Fibroblast of lung (primary cell): ENCODE data around the gene ZNF587. TPM values are rescaled to one million over a fixed set of nuclear protein-coding genes. Genes with fewer than 3 reads are reported as not detected.

Experiments used
- DNase-seq, 2 donors: peaks; one replicate each; pipeline versions ENCODE4 v3.0.0 to v3.0.0-alpha.2; 2010; ENCODE audit warnings: low read depth in 2 of 2
- H2AFZ ChIP-seq: 2 replicates; pipeline ENCODE4 v1.5.1; 2012; ENCODE audit warnings: low read length, control low read depth, inconsistent platforms
- H3K27ac ChIP-seq: 2 replicates; pipeline ENCODE4 v1.5.1; 2011; ENCODE audit warnings: low read length, control low read depth; ENCODE audit not compliant: insufficient read depth
- H3K27me3 ChIP-seq: 2 replicates; pipeline ENCODE4 v1.5.1; 2011; ENCODE audit warnings: mild to moderate bottlenecking, low read length; ENCODE audit not compliant: control insufficient read depth, insufficient read depth
- H3K36me3 ChIP-seq: 2 replicates; pipeline ENCODE4 v1.5.1; 2011; ENCODE audit warnings: low read length; ENCODE audit not compliant: control insufficient read depth, insufficient read depth
- H3K4me1 ChIP-seq: 2 replicates; pipeline ENCODE4 v1.5.1; 2011; ENCODE audit warnings: low read length; ENCODE audit not compliant: control insufficient read depth, insufficient read depth; ENCODE audit errors: extremely low read depth
- H3K4me2 ChIP-seq: 2 replicates; pipeline ENCODE4 v1.5.1; 2011; ENCODE audit warnings: low read length, control low read depth; ENCODE audit not compliant: insufficient read depth; ENCODE audit errors: extremely low read depth
- H3K4me3 ChIP-seq, 4 experiments: fragments of 200-600 bp in 1 of 4; sonication (generic) in 1 of 4; replicated peaks in 1 of 4; 2 replicates each; pipeline ENCODE4 v1.5.1; 2011 to 2016; ENCODE audit warnings: low read length in 4 of 4, low read depth in 3 of 4, mild to moderate bottlenecking in 3 of 4, control low read depth in 2 of 4, inconsistent platforms in 1 of 4, mixed read lengths in 1 of 4; ENCODE audit not compliant: insufficient read depth in 1 of 4; ENCODE audit errors: control extremely low read depth in 1 of 4
- H3K79me2 ChIP-seq: 2 replicates; pipeline ENCODE4 v1.5.1; 2012; ENCODE audit warnings: mild to moderate bottlenecking, low read length, inconsistent platforms; ENCODE audit not compliant: control insufficient read depth, insufficient read depth
- H3K9ac ChIP-seq: 2 replicates; pipeline ENCODE4 v1.5.1; 2011; ENCODE audit warnings: mild to moderate bottlenecking, low read length, control low read depth; ENCODE audit not compliant: insufficient read depth
- H3K9me3 ChIP-seq: 2 replicates; pipeline ENCODE4 v1.5.1; 2012; ENCODE audit warnings: low read depth, low read length; ENCODE audit not compliant: control insufficient read depth, insufficient read depth
- H4K20me1 ChIP-seq: 2 replicates; pipeline ENCODE4 v1.5.1; 2011; ENCODE audit warnings: low read length; ENCODE audit not compliant: control insufficient read depth, insufficient read depth; ENCODE audit errors: extremely low read depth
- EZH2 ChIP-seq: IDR thresholded peaks from 2 replicates; pipeline ENCODE4 v1.5.1; 2012; ENCODE audit warnings: low read length, control low read depth, mild to moderate bottlenecking; ENCODE audit errors: missing control alignments
- polyA plus RNA-seq, 2 donors: library from polyadenylated mRNA; depleted of rRNA in 1 of 2; stranded (reverse) in 1 of 2; unstranded in 1 of 2; fragments of >200 nt; gene quantifications; 2 replicates each; pipeline ENCODE4 v1.2.1, GENCODE V29; 2011 to 2012; ENCODE audit warnings: missing spikeins in 1 of 2
- total RNA-seq: library from RNA; depleted of rRNA; stranded (reverse); fragments of >200 nt; gene quantifications from 2 replicates; pipeline ENCODE4 v1.2.1, GENCODE V29; 2014
- TF ChIP-seq, protein P1 (sequence below), 2 donors: IDR thresholded peaks in 1 of 2; conservative IDR thresholded peaks in 1 of 2; 1 replicate in 1 of 2; 2 replicates in 1 of 2; pipeline ENCODE4 v1.5.1; 2011 to 2012; ENCODE audit warnings: low read length in 2 of 2, control low read depth in 1 of 2, inconsistent platforms in 1 of 2, low read depth in 1 of 2, mild to moderate bottlenecking in 1 of 2

ZNF587 gene
- total and polyA plus RNA-seq, 2 donors (not counting 1 experiment from before 2014, with no cell fraction given): 8.8 to 23.6 TPM

DNA sequence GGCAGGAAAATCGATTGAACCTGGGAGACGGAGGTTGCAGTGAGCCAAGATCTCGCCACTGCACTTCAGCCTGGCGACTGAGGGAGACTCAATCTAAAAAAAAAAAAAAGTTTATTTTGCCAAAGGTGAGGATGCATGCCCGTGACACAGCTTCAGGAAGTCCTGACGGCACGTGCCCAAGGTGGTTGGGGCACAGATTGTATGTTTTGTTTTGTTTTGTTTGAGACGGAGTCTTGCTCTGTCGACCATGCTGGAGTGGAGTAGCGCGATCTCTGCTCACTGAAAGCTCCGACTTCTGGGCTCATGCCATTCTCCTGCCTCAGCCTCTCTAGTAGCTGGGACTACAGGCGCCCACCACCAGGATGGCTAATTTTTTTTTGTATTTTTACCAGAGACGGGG lies 31.7 kb upstream of the ZNF587 start:
- H2AFZ ChIP-seq: no peak overlapping the region
- peaks cover 6% of the 10 kb centered on the region for H3K4me1 ChIP-seq
- no peaks in the 10 kb centered on the region for H3K27me3 ChIP-seq
- no peak overlapping the region for H3K4me3 ChIP-seq
- peaks cover 35% of the 10 kb centered on the region for H3K79me2 ChIP-seq
- H3K36me3 ChIP-seq: no peaks in the 10 kb centered on the region
- DNase-seq: no peak
- no peak for TF ChIP-seq EZH2
- TF ChIP-seq, protein P1, sequence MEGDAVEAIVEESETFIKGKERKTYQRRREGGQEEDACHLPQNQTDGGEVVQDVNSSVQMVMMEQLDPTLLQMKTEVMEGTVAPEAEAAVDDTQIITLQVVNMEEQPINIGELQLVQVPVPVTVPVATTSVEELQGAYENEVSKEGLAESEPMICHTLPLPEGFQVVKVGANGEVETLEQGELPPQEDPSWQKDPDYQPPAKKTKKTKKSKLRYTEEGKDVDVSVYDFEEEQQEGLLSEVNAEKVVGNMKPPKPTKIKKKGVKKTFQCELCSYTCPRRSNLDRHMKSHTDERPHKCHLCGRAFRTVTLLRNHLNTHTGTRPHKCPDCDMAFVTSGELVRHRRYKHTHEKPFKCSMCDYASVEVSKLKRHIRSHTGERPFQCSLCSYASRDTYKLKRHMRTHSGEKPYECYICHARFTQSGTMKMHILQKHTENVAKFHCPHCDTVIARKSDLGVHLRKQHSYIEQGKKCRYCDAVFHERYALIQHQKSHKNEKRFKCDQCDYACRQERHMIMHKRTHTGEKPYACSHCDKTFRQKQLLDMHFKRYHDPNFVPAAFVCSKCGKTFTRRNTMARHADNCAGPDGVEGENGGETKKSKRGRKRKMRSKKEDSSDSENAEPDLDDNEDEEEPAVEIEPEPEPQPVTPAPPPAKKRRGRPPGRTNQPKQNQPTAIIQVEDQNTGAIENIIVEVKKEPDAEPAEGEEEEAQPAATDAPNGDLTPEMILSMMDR (conservative IDR thresholded peaks at IDR 0.05 in 1 of 2, IDR thresholded peaks at IDR 0.05 in 1 of 2; ENCODE audit: low read depth in 1 of 2, low read length in 2 of 2): no peak
- no peaks in the 10 kb centered on the region for H4K20me1 ChIP-seq
- H3K27ac ChIP-seq: no peak overlapping the region
- H3K4me2 ChIP-seq: no peak overlapping the region
- no peak overlapping the region for H3K9ac ChIP-seq
- H3K9me3 ChIP-seq: no peaks in the 10 kb centered on the region

DNA sequence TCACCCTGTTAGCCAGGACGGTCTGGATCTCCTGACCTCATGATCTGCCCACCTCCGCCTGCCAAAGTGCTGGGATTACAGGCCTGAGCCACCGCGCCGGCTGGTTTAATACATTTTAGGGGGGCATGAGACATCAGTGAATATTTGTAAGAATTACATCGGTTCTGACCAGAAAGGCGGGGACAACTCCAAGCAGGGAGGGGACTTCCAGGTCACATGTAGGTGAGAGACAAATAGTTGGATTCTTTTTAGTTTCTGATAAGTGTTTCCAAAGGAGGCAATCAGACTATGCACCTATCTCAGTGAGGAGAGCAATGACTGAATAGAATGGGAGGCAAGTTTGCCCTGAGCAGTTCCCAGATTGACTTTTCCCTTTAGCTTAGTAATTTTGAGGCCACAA lies 31.3 kb upstream of the ZNF587 start:
- no peak overlapping the region for H3K4me3 ChIP-seq
- no peaks in the 10 kb centered on the region for H3K36me3 ChIP-seq
- no peak for TF ChIP-seq EZH2
- TF ChIP-seq, protein P1 (conservative IDR thresholded peaks at IDR 0.05 in 1 of 2, IDR thresholded peaks at IDR 0.05 in 1 of 2; ENCODE audit: low read depth in 1 of 2, low read length in 2 of 2): no peak
- H3K4me1 ChIP-seq: peaks cover 6% of the 10 kb centered on the region
- peaks cover 38% of the 10 kb centered on the region for H3K79me2 ChIP-seq
- no peak overlapping the region for H3K4me2 ChIP-seq
- H2AFZ ChIP-seq: no peak overlapping the region
- no peaks in the 10 kb centered on the region for H3K27me3 ChIP-seq
- H3K9ac ChIP-seq: no peak overlapping the region
- no peaks in the 10 kb centered on the region for H4K20me1 ChIP-seq
- DNase-seq: no peak
- no peaks in the 10 kb centered on the region for H3K9me3 ChIP-seq
- H3K27ac ChIP-seq: no peak overlapping the region

DNA sequence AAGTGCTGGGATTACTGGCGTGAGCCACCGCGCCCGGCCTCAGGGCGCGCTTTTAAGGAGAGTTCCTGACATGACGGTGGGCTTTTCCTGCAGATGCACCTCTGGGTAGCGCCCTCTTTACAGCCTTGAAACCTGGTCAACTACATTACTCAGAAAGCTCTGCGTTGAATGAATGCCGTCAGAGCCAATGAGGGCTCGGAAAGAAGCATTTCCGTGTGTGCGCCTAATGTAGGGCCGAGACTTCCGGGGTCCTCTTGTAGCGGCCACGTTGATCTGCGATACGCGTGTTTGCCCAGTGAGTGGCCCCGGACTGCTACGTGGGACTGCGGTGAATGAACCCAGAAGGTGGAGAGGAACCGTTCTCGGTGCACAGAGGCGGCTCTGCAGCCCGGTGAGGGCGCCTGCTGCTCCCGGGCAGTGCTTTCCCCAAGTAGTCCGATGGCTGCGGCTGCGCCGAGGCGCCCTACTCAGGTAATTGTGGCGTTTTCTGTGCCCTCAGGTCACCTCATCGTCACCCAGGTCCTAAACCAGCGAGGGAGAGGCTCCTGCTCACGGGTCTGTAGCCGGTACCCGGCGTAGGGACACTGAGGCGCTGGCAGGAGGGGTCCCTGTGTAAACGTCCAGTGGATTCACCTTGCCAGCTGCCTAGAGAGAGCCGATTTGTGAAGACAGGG lies 30.0 kb upstream of the ZNF587 start:
- Histone ChIP-seq H2AFZ (peak overlapping the region; percentile 82), H3K4me1 (peaks cover 3% of the 10 kb centered on the region), H3K9ac (peak overlapping the region; percentile 87), H4K20me1 (no peaks in the 10 kb centered on the region), H3K36me3 (no peaks in the 10 kb centered on the region), H3K4me2 (peak overlapping the region; percentile 64), H3K9me3 (no peaks in the 10 kb centered on the region), H3K27me3 (no peaks in the 10 kb centered on the region), H3K4me3 (peak overlapping the region; percentile 84 to 96 (median 90)), H3K27ac (peak overlapping the region; percentile 85), H3K79me2 (peaks cover 41% of the 10 kb centered on the region)
- DNase-seq: peak; percentile 93 to 98
- no peak for TF ChIP-seq EZH2
- TF ChIP-seq, protein P1 (conservative IDR thresholded peaks at IDR 0.05 in 1 of 2, IDR thresholded peaks at IDR 0.05 in 1 of 2; ENCODE audit: low read depth in 1 of 2, low read length in 2 of 2): no peak
